Activated CD8-positive, alpha-beta T cell treated with anti-CD3 and anti-CD28 coated beads for 36 hours (primary cell): ENCODE measurements around the gene ADCY10. TPM values are rescaled to one million over a fixed set of nuclear protein-coding genes. Genes with fewer than 3 reads are reported as not detected.

ENCODE experiments used
- ATAC-seq: fragments of 200-7000 bp; cut with Tn5 transposase; one replicate; pipeline ENCODE4 v1.10.0; 2021; ENCODE audit warnings: mild to moderate bottlenecking, moderate library complexity
- CTCF ChIA-PET: fragments of 350-600 bp; sonication (Branson Sonifier 250); formaldehyde crosslinking; loops from one replicate; lab custom pipeline; 2021; ENCODE audit warnings: antibody characterized with exemption; lab: Charles Lee
- POLR2A ChIA-PET: fragments of 350-600 bp; sonication (Branson Sonifier 250); formaldehyde crosslinking; loops from one replicate; lab custom pipeline; 2021; ENCODE audit warnings: antibody characterized with exemption; lab: Charles Lee
- DNase-seq: peaks from one replicate; pipeline ENCODE4 v3.0.0-alpha.2; 2020
- H3K27ac Mint-ChIP-seq: one replicate; pipeline ENCODE4 v1.8.0; 2021; ENCODE audit warnings: mild to moderate bottlenecking, mixed read lengths
- H3K27me3 Mint-ChIP-seq: one replicate; pipeline ENCODE4 v1.8.0; 2021; ENCODE audit warnings: mixed read lengths
- H3K36me3 Mint-ChIP-seq: one replicate; pipeline ENCODE4 v1.8.0; 2021; ENCODE audit warnings: low read depth, mixed read lengths
- H3K4me1 Mint-ChIP-seq: one replicate; pipeline ENCODE4 v1.8.0; 2021; ENCODE audit warnings: low read depth, mixed read lengths
- H3K4me3 Mint-ChIP-seq: one replicate; pipeline ENCODE4 v1.8.0; 2021; ENCODE audit warnings: mild to moderate bottlenecking, moderate library complexity, mixed read lengths
- H3K9me3 Mint-ChIP-seq: one replicate; pipeline ENCODE4 v1.8.0; 2021; ENCODE audit warnings: mixed read lengths
- CTCF ChIP-seq: fragments of 200-600 bp; IDR thresholded peaks from one replicate; pipeline ENCODE4 v1.8.0; 2022; ENCODE audit warnings: antibody characterized with exemption, mild to moderate bottlenecking
- intact Hi-C: fragments of 100-400 bp; cut with micrococcal nuclease; formaldehyde crosslinking; loops from one replicate; pipeline ENCODE4 v1.10.0; 2022
- total RNA-seq, 2 experiments: library from RNA; stranded (reverse); gene quantifications; one replicate each; pipeline ENCODE4 v1.2.3, GENCODE V29; 2021

The ADCY10 gene
- total RNA-seq: under 1 TPM in 1 of 2 experiments, not detected in 1; 0.05 TPM

- no peak for TF ChIP-seq CTCF
- Mint-ChIP-seq H3K36me3 (peaks cover 10% of the 10 kb centered on the region), H3K27me3 (no peaks in the 10 kb centered on the region), H3K27ac (no peak within 1 kb of the TSS), H3K4me1 (no peaks in the 10 kb centered on the region), H3K9me3 (peaks cover 9% of the 10 kb centered on the region), H3K4me3 (no peak within 1 kb of the TSS)
- DNase-seq (no peak), ATAC-seq (no peak)
- ChIA-PET CTCF (interaction anchor here (0.8 to 1.4 kb wide), 4 partner anchors 10 to 169 kb away, joined by 3 to 5 read pairs (median 3); no protein-coding TSS in a partner anchor), POLR2A (no interaction called here)
- intact Hi-C loops: no loop called here
Observed at GRCh38 chr1:167913895-167914496, at the start of gene ADCY10. TSS of gene ADCY10 (minus strand) at chr1:167914134. CDS start at chr1:167905140, 8,994 bp downstream.

- DNase-seq (no peak), ATAC-seq (no peak)
- no peaks in the 10 kb centered on the region for H3K9me3 Mint-ChIP-seq
- H3K27ac Mint-ChIP-seq: no peak overlapping the region
- H3K36me3 Mint-ChIP-seq: peaks cover 16% of the 10 kb centered on the region
- H3K4me3 Mint-ChIP-seq: no peak overlapping the region
- ChIA-PET CTCF (interaction anchor here (0.5 kb wide), 1 partner anchor 1508 kb away, joined by 3 read pairs; no protein-coding TSS in a partner anchor), POLR2A (no interaction called here)
- intact Hi-C loops: no loop called here
- no peak for TF ChIP-seq CTCF
- peaks cover 15% of the 10 kb centered on the region for H3K4me1 Mint-ChIP-seq
- H3K27me3 Mint-ChIP-seq: no peaks in the 10 kb centered on the region
Observed at GRCh38 chr1:167957710-167958109, 43.8 kb upstream of the ADCY10 start.

GRCh38 chr1:167955915-167956314 is 42.0 kb upstream of the ADCY10 start:
- Mint-ChIP-seq H3K4me3 (no peak overlapping the region), H3K4me1 (peaks cover 13% of the 10 kb centered on the region), H3K9me3 (no peaks in the 10 kb centered on the region), H3K27me3 (no peaks in the 10 kb centered on the region), H3K27ac (no peak overlapping the region), H3K36me3 (peaks cover 17% of the 10 kb centered on the region)
- intact Hi-C loops: no loop called here
- no peak for DNase-seq
- ATAC-seq: no peak
- POLR2A ChIA-PET: no interaction called here
- CTCF ChIA-PET: interaction anchor here (1.2 to 1.4 kb wide), 2 partner anchors 11 to 50 kb away, joined by 3 to 6 read pairs; no protein-coding TSS in a partner anchor
- TF ChIP-seq CTCF: no peak

GRCh38 chr1:167950569-167950968 is 36.6 kb upstream of the ADCY10 start:
- intact Hi-C loops: no loop called here
- Mint-ChIP-seq H3K36me3 (peaks cover 15% of the 10 kb centered on the region), H3K27ac (no peak overlapping the region), H3K4me1 (peaks cover 28% of the 10 kb centered on the region), H3K4me3 (no peak overlapping the region), H3K9me3 (no peaks in the 10 kb centered on the region), H3K27me3 (no peaks in the 10 kb centered on the region)
- CTCF ChIA-PET: no interaction called here
- no peak for TF ChIP-seq CTCF
- no peak for ATAC-seq
- POLR2A ChIA-PET: no interaction called here
- no peak for DNase-seq

- DNase-seq (no peak), ATAC-seq (no peak)
- no peak overlapping the region for H3K4me3 Mint-ChIP-seq
- peaks cover 9% of the 10 kb centered on the region for H3K36me3 Mint-ChIP-seq
- ChIA-PET CTCF (interaction anchor here (0.9 to 1.0 kb wide), 2 partner anchors 134 to 137 kb away, joined by 3 read pairs; no protein-coding TSS in a partner anchor), POLR2A (interaction anchor here (0.6 kb wide), 1 partner anchor 105 kb away, joined by 3 read pairs; no protein-coding TSS in a partner anchor)
- H3K4me1 Mint-ChIP-seq: peaks cover 31% of the 10 kb centered on the region
- TF ChIP-seq CTCF: no peak
- intact Hi-C loops: no loop called here
- H3K27me3 Mint-ChIP-seq: no peaks in the 10 kb centered on the region
- no peak overlapping the region for H3K27ac Mint-ChIP-seq
- no peaks in the 10 kb centered on the region for H3K9me3 Mint-ChIP-seq
Observed at GRCh38 chr1:167949785-167950184, 35.9 kb upstream of the ADCY10 start.
